Femur (tissue), 1 donor: Measurements from ENCODE around the gene ANAPC5.
"Not testable (repeated sequence)": the region's sequence is repeated elsewhere in the genome, so short reads cannot be mapped to it uniquely, and the experiment has no call there.

Experiments used
- DNase-seq: peaks from one replicate; pipeline ENCODE4 v3.0.0-alpha.2; 2017

Gene ANAPC5

DNA sequence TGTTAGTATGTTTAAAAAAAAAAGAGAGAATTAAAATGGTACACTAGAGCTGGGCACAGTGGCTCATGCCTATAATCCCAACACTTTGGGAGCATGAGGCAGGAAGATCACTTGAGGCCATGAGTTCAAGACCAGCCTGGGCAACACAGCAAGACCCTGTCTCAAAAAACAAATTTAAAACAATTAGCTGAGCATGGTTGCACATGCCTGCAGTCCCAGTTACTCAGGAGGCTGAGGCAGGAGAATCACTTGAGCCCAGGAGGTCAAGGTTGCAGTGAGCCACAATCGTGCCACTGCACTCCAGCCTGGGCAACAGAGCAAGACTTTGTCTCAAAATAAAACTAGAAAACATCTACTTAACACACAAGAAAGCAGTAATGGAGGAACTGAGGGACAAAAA lies 42.0 kb downstream of the ANAPC5 start:
- DNase-seq: not testable (repeated sequence)

DNA sequence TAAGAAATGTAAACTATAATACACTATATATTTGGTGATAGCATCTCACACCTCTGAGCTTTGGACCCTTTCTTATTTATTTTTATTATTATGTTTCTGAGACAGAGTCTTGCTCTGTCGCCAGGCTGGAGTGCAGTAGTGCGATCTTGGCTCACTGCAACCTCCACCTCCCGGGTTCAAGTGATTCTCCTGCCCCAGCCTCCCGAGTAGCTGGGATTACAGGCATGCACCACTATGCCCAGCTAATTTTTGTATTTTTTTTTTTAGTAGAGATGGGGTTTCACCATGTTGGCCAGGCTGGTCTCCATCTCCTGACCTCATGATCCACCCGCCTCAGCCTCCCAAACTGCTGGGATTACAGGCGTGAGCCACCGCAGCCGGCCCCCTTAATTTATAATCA lies 44.8 kb downstream of the ANAPC5 start:
- DNase-seq: not testable (repeated sequence)

- DNase-seq: no peak
These were observed 47.9 kb downstream of the ANAPC5 start for GRCh38 chr12:121304306-121304705.

DNA sequence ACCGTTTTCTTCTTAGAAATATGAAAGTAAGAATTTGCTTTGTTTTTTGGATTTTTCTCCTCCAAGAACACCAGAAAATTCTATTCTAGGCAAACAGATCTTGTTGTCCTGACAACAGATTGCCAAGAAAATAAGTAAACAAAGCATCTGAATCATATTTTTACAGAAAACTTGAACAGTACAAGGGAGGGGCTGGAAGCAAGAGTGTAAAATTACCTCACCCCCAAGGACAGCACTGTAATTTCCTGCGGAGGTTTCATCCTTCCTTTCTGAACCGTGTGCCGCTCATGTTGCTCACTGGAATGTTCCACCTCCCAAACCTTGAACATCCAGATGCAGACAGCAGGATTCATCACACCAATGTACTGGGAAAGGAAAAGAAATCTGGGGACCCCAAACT lies 50.3 kb downstream of the ANAPC5 start:
- DNase-seq: no peak

DNA sequence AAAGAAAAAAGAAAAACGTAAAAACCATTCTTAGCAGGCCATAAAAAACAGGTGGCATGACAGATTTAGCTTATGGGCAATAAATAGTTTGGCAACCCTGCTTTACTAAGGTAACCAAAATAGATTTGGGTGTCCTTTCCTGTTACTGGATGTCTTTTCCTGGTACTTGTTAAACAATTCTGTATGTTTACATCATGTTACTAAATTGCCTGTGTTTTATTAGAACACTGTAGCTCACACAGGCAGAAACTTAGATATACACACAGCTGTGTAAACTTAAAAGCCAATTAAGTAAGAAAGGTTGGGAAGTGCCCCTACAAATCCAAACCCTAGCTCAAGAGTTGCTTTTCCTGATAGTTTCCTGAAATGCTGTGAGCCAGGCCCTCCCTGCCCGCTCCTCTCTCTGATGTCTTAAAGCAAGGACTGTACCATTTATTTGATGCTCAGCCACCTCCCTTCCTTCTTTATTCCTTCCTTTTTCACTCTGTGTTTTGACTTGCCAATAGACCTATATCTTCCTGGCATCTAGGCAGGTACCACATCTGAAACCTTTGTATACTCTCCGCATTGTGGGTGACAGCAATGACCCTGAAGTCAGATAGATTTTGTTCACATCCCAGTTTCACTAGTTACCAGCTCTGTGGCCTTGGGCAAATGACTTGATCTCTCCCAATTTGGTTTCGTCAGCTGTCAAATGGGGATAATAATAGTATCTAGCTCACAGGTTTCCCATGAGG lies 52.0 kb downstream of the ANAPC5 start:
- DNase-seq: no peak

- no peak for DNase-seq
These were observed 52.5 kb downstream of the ANAPC5 start for GRCh38 chr12:121299662-121300061.

GRCh38 chr12:121298411-121298810 lies 53.8 kb downstream of the ANAPC5 start:
- DNase-seq: not testable (repeated sequence)

- DNase-seq: no peak
These were observed 54.7 kb downstream of the ANAPC5 start for GRCh38 chr12:121297435-121297991.

- peak; percentile 92 for DNase-seq
These were observed 55.4 kb downstream of the ANAPC5 start, which contains the start of gene CAMKK2 for GRCh38 chr12:121296618-121297434. TSS of gene CAMKK2 (minus strand) at chr12:121296709. CDS start at chr12:121274526, 22,183 bp downstream.

DNA sequence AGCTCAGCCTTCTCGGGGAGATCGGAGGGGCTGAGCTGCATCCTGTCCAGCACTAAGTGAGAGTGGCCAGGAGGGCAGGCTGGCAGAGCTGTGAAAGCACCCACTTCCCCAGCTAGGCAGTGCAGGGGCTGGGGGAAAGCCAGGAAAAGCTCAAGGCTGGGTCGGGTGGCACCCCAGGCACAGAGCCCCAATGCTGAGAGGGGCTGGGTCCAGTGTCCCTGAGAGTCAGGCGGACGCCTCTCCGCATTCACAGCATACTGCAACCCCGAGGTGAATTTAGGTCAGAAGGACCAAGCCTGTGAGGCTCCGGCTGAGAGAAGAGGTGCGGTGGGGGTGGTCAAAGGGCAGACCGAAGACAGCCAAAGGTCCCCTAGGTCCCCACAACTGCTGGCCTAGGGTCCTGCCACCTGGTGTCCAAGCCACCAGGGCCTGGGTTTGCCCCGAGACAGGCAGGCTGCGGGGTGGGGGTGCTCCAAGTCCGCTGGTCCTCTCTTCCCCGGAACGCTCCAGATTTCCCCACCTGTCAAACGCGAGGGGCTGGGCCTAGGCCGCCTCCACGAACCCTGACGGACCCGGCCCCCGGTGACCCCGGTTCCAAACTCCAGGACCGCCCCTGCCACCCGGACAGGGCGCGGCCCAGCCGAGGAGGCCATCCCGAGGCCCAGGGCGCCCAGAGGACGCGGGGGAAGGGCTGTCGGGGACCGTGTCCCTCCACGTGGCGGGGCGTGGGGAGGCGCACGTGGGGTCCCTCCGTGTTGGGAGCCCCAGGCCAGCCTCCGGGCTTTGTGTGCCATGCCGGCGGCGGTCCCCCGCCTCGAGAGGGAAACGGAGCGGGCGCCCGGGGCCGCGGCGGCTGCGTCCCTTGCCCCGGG lies 56.2 kb downstream of the ANAPC5 start:
- DNase-seq: peak; percentile 39

- no peak for DNase-seq
These were observed 57.0 kb downstream of the ANAPC5 start for GRCh38 chr12:121295116-121295745.

- DNase-seq: no peak
These were observed 57.9 kb downstream of the ANAPC5 start for GRCh38 chr12:121294151-121294889.

GRCh38 chr12:121293603-121294002 lies 58.6 kb downstream of the ANAPC5 start:
- DNase-seq: no peak

GRCh38 chr12:121290410-121290809 lies 61.8 kb downstream of the ANAPC5 start:
- no peak for DNase-seq

GRCh38 chr12:121289962-121290361 lies 62.2 kb downstream of the ANAPC5 start:
- DNase-seq: no peak

GRCh38 chr12:121288986-121289385 lies 63.2 kb downstream of the ANAPC5 start:
- DNase-seq: peak; percentile 65

- no peak for DNase-seq
These were observed 63.9 kb downstream of the ANAPC5 start for GRCh38 chr12:121288158-121288845.

GRCh38 chr12:121287267-121287954 lies 64.8 kb downstream of the ANAPC5 start:
- DNase-seq: no peak

DNA sequence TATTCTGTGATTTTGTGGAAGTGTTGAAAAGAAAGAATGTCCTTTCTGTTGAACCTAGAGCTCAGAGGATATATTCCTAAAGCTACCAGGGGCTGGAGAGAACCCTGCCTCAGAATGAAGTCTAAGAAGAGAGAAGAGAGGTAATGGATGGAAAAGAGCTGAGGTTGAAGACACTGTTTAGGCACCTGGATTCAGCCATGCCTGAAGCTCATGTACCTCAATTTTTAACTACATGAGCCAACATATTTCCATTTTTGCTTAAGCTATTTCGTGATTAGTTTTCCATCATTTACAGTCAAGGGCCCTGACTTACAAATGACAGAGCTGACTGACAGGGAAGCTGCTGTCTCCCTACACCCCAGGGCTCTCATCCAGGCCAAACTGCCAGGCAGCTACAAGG lies 66.4 kb downstream of the ANAPC5 start:
- DNase-seq: no peak
